ENCODE data around the gene NACC2.

GRCh38 chr9:136043441-136043991 lies 51.6 kb downstream of the NACC2 start:
- TF ChIP-seq CTCF (IDR thresholded peaks at IDR 0.05) (no peak), EP300 (IDR thresholded peaks at IDR 0.05) (no peak), POLR2AphosphoS5 (IDR thresholded peaks at IDR 0.05) (no peak), POLR2A (IDR thresholded peaks at IDR 0.05; ENCODE audit: low read depth) (no peak)

All from esophagus muscularis mucosa (tissue), 4 donors.